Activated T-cell treated with anti-CD3 and anti-CD28 coated beads, Interleukin-2, amount 50 U/mL, for 4 hours (primary cell): ENCODE data around the gene MYO18B. TPM values are rescaled to one million over a fixed set of nuclear protein-coding genes. Genes with fewer than 3 reads are reported as not detected.

Experiments used
- ATAC-seq, 2 donors: fragments of 200-7000 bp; cut with Tn5 transposase; one replicate each; pipeline ENCODE4 v1.10.0; 2021
- DNase-seq: peaks from one replicate; pipeline ENCODE4 v3.0.0-alpha.2; 2020
- H3K27me3 Mint-ChIP-seq: one replicate; pipeline ENCODE4 v1.8.0; 2021; ENCODE audit warnings: low read depth, mixed read lengths
- H3K36me3 Mint-ChIP-seq: one replicate; pipeline ENCODE4 v1.8.0; 2022; ENCODE audit warnings: mixed read lengths; ENCODE audit not compliant: insufficient read depth
- H3K4me1 Mint-ChIP-seq: one replicate; pipeline ENCODE4 v1.8.0; 2021; ENCODE audit warnings: low read depth, mixed read lengths
- H3K4me3 Mint-ChIP-seq: one replicate; pipeline ENCODE4 v1.8.0; 2021; ENCODE audit warnings: mild to moderate bottlenecking, moderate library complexity, mixed read lengths
- H3K9me3 Mint-ChIP-seq: one replicate; pipeline ENCODE4 v1.8.0; 2021; ENCODE audit warnings: mixed read lengths
- total RNA-seq, 3 donors: library from RNA; stranded (reverse); gene quantifications; one replicate each; pipeline ENCODE4 v1.2.1, GENCODE V29; 2021

MYO18B gene
- total RNA-seq, 3 donors from 2014 or later: 0.03 TPM; not detected in 2

- no peak for ATAC-seq
- Mint-ChIP-seq H3K9me3 (no peaks in the 10 kb centered on the region), H3K36me3 (no peaks in the 10 kb centered on the region)
These were observed 8.7 kb downstream of the MYO18B start for GRCh38 chr22:25750569-25751173.

GRCh38 chr22:25751174-25751581, 9.2 kb downstream of the MYO18B start:
- H3K36me3 Mint-ChIP-seq: no peaks in the 10 kb centered on the region
- no peaks in the 10 kb centered on the region for H3K9me3 Mint-ChIP-seq
- no peak overlapping the region for H3K4me3 Mint-ChIP-seq
- DNase-seq (no peak), ATAC-seq (no peak)
- H3K4me1 Mint-ChIP-seq: peaks cover 7% of the 10 kb centered on the region
- H3K27me3 Mint-ChIP-seq: no peaks in the 10 kb centered on the region

More at GRCh38 chr22:25750569-25751173, 8.7 kb downstream of the MYO18B start:
- no peak overlapping the region for H3K4me3 Mint-ChIP-seq
- H3K4me1 Mint-ChIP-seq: peaks cover 7% of the 10 kb centered on the region
- no peak for DNase-seq
- no peaks in the 10 kb centered on the region for H3K27me3 Mint-ChIP-seq

- Mint-ChIP-seq H3K4me3 (no peak overlapping the region), H3K36me3 (no peaks in the 10 kb centered on the region), H3K9me3 (no peaks in the 10 kb centered on the region), H3K27me3 (no peaks in the 10 kb centered on the region), H3K4me1 (peaks cover 7% of the 10 kb centered on the region)
- ATAC-seq (no peak), DNase-seq (no peak)
These were observed 10.7 kb downstream of the MYO18B start for GRCh38 chr22:25752615-25753214.

GRCh38 chr22:25753252-25753651, 11.3 kb downstream of the MYO18B start:
- H3K9me3 Mint-ChIP-seq: no peaks in the 10 kb centered on the region
- H3K27me3 Mint-ChIP-seq: no peaks in the 10 kb centered on the region
- no peak overlapping the region for H3K4me3 Mint-ChIP-seq
- no peak for DNase-seq
- peaks cover 7% of the 10 kb centered on the region for H3K4me1 Mint-ChIP-seq
- H3K36me3 Mint-ChIP-seq: no peaks in the 10 kb centered on the region
- ATAC-seq: no peak

- H3K36me3 Mint-ChIP-seq: no peaks in the 10 kb centered on the region
- no peaks in the 10 kb centered on the region for H3K27me3 Mint-ChIP-seq
These were observed 12.7 kb downstream of the MYO18B start for GRCh38 chr22:25754527-25755202.

GRCh38 chr22:25757686-25758085, 15.7 kb downstream of the MYO18B start:
- Mint-ChIP-seq H3K9me3 (no peaks in the 10 kb centered on the region), H3K36me3 (no peaks in the 10 kb centered on the region), H3K4me3 (no peak overlapping the region), H3K27me3 (no peaks in the 10 kb centered on the region), H3K4me1 (no peaks in the 10 kb centered on the region)
- no peak for ATAC-seq
- no peak for DNase-seq

More at GRCh38 chr22:25754527-25755202, 12.7 kb downstream of the MYO18B start:
- H3K9me3 Mint-ChIP-seq: no peaks in the 10 kb centered on the region
- peaks cover 3% of the 10 kb centered on the region for H3K4me1 Mint-ChIP-seq
- H3K4me3 Mint-ChIP-seq: no peak overlapping the region
- DNase-seq: no peak
- no peak for ATAC-seq

- no peaks in the 10 kb centered on the region for H3K27me3 Mint-ChIP-seq
- no peaks in the 10 kb centered on the region for H3K4me1 Mint-ChIP-seq
- H3K9me3 Mint-ChIP-seq: no peaks in the 10 kb centered on the region
- ATAC-seq (no peak), DNase-seq (no peak)
- H3K4me3 Mint-ChIP-seq: no peak overlapping the region
- H3K36me3 Mint-ChIP-seq: no peaks in the 10 kb centered on the region
These were observed 16.3 kb downstream of the MYO18B start for GRCh38 chr22:25758316-25758715.

- H3K27me3 Mint-ChIP-seq: no peaks in the 10 kb centered on the region
- H3K36me3 Mint-ChIP-seq: no peaks in the 10 kb centered on the region
- H3K4me3 Mint-ChIP-seq: no peak overlapping the region
- ATAC-seq: no peak
- H3K4me1 Mint-ChIP-seq: no peaks in the 10 kb centered on the region
- no peaks in the 10 kb centered on the region for H3K9me3 Mint-ChIP-seq
- no peak for DNase-seq
These were observed 17.8 kb downstream of the MYO18B start for GRCh38 chr22:25759825-25760231.

- Mint-ChIP-seq H3K36me3 (no peaks in the 10 kb centered on the region), H3K27me3 (no peaks in the 10 kb centered on the region), H3K4me3 (no peak overlapping the region), H3K9me3 (no peaks in the 10 kb centered on the region), H3K4me1 (no peaks in the 10 kb centered on the region)
- ATAC-seq: no peak
- no peak for DNase-seq
These were observed 18.3 kb downstream of the MYO18B start for GRCh38 chr22:25760294-25760693.

GRCh38 chr22:25760848-25761595, 19.0 kb downstream of the MYO18B start:
- Mint-ChIP-seq H3K9me3 (peaks cover 4% of the 10 kb centered on the region), H3K36me3 (no peaks in the 10 kb centered on the region), H3K4me3 (no peak overlapping the region), H3K4me1 (no peaks in the 10 kb centered on the region), H3K27me3 (no peaks in the 10 kb centered on the region)
- DNase-seq (no peak), ATAC-seq (no peak)

- peaks cover 14% of the 10 kb centered on the region for H3K9me3 Mint-ChIP-seq
- no peaks in the 10 kb centered on the region for H3K27me3 Mint-ChIP-seq
- DNase-seq: no peak
- H3K4me1 Mint-ChIP-seq: no peaks in the 10 kb centered on the region
- ATAC-seq: no peak
- no peak overlapping the region for H3K4me3 Mint-ChIP-seq
- peaks cover 3% of the 10 kb centered on the region for H3K36me3 Mint-ChIP-seq
These were observed 20.2 kb downstream of the MYO18B start for GRCh38 chr22:25762147-25762546.

- ATAC-seq: no peak
- Mint-ChIP-seq H3K4me1 (no peaks in the 10 kb centered on the region), H3K36me3 (peaks cover 3% of the 10 kb centered on the region), H3K9me3 (peaks cover 14% of the 10 kb centered on the region), H3K4me3 (no peak overlapping the region), H3K27me3 (no peaks in the 10 kb centered on the region)
- no peak for DNase-seq
These were observed 21.3 kb downstream of the MYO18B start for GRCh38 chr22:25763239-25763777.

- DNase-seq (no peak), ATAC-seq (no peak)
- Mint-ChIP-seq H3K36me3 (peaks cover 3% of the 10 kb centered on the region), H3K4me1 (no peaks in the 10 kb centered on the region), H3K4me3 (no peak overlapping the region), H3K9me3 (peaks cover 14% of the 10 kb centered on the region), H3K27me3 (no peaks in the 10 kb centered on the region)
These were observed 22.5 kb downstream of the MYO18B start for GRCh38 chr22:25764270-25765015.

GRCh38 chr22:25765016-25765367, 23.0 kb downstream of the MYO18B start:
- peaks cover 14% of the 10 kb centered on the region for H3K9me3 Mint-ChIP-seq
- H3K4me3 Mint-ChIP-seq: no peak overlapping the region
- peaks cover 3% of the 10 kb centered on the region for H3K36me3 Mint-ChIP-seq
- no peak for DNase-seq
- no peaks in the 10 kb centered on the region for H3K4me1 Mint-ChIP-seq
- no peaks in the 10 kb centered on the region for H3K27me3 Mint-ChIP-seq
- ATAC-seq: no peak
